Measurements from ENCODE around the gene BAZ1A.
"Not testable (repeated sequence)": the region's sequence is repeated elsewhere in the genome, so short reads cannot be mapped to it uniquely, and the experiment has no call there.

DNA sequence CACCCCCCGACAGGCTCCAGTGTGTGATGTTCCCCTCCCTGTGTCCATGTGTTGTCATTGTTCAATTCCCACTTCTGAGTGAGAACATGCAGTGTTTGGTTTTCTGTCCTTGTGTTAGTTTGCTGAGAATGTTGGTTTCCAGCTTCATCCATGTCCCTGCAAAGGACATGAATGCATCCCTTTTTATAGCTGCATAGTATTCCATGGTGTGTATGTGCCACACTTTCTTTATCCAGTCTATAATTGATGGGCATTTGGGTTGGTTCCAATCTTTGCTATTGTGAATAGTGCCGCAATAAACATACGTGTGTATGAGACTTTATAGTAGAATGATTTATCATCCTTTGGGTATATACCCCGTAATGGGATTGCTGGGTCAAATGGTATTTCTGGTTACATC is 138.1 kb downstream of the BAZ1A start:
- TF ChIP-seq EZH2 (IDR thresholded peaks at IDR 0.05; ENCODE audit: low read depth, unreplicated experiment); EZH2phosphoT487 (IDR thresholded peaks at IDR 0.05; ENCODE audit: unreplicated experiment); POLR2AphosphoS5 (IDR thresholded peaks at IDR 0.05; ENCODE audit: low read depth); NANOG (IDR thresholded peaks at IDR 0.05; ENCODE audit: borderline replicate concordance); CREB1 (CRISPR knock-in tag; IDR thresholded peaks at IDR 0.05; ENCODE audit: low read depth); ZNF114 (CRISPR knock-in tag; IDR thresholded peaks at IDR 0.05); JUNB (IDR thresholded peaks at IDR 0.05; ENCODE audit: unreplicated experiment); STAT1 (IDR thresholded peaks at IDR 0.05; ENCODE audit: unreplicated experiment); ZNF331 (CRISPR knock-in tag; IDR thresholded peaks at IDR 0.05; ENCODE audit: low read depth): not testable (repeated sequence)
- TF ChIP-seq, protein P1, sequence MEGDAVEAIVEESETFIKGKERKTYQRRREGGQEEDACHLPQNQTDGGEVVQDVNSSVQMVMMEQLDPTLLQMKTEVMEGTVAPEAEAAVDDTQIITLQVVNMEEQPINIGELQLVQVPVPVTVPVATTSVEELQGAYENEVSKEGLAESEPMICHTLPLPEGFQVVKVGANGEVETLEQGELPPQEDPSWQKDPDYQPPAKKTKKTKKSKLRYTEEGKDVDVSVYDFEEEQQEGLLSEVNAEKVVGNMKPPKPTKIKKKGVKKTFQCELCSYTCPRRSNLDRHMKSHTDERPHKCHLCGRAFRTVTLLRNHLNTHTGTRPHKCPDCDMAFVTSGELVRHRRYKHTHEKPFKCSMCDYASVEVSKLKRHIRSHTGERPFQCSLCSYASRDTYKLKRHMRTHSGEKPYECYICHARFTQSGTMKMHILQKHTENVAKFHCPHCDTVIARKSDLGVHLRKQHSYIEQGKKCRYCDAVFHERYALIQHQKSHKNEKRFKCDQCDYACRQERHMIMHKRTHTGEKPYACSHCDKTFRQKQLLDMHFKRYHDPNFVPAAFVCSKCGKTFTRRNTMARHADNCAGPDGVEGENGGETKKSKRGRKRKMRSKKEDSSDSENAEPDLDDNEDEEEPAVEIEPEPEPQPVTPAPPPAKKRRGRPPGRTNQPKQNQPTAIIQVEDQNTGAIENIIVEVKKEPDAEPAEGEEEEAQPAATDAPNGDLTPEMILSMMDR (conservative IDR thresholded peaks at IDR 0.05; ENCODE audit: low read depth in 2 of 2), result not testable (repeated sequence)
- TF ChIP-seq, protein P2, sequence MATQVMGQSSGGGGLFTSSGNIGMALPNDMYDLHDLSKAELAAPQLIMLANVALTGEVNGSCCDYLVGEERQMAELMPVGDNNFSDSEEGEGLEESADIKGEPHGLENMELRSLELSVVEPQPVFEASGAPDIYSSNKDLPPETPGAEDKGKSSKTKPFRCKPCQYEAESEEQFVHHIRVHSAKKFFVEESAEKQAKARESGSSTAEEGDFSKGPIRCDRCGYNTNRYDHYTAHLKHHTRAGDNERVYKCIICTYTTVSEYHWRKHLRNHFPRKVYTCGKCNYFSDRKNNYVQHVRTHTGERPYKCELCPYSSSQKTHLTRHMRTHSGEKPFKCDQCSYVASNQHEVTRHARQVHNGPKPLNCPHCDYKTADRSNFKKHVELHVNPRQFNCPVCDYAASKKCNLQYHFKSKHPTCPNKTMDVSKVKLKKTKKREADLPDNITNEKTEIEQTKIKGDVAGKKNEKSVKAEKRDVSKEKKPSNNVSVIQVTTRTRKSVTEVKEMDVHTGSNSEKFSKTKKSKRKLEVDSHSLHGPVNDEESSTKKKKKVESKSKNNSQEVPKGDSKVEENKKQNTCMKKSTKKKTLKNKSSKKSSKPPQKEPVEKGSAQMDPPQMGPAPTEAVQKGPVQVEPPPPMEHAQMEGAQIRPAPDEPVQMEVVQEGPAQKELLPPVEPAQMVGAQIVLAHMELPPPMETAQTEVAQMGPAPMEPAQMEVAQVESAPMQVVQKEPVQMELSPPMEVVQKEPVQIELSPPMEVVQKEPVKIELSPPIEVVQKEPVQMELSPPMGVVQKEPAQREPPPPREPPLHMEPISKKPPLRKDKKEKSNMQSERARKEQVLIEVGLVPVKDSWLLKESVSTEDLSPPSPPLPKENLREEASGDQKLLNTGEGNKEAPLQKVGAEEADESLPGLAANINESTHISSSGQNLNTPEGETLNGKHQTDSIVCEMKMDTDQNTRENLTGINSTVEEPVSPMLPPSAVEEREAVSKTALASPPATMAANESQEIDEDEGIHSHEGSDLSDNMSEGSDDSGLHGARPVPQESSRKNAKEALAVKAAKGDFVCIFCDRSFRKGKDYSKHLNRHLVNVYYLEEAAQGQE (IDR thresholded peaks at IDR 0.05; ENCODE audit: unreplicated experiment), result not testable (repeated sequence)
- TF ChIP-seq, protein P3, sequence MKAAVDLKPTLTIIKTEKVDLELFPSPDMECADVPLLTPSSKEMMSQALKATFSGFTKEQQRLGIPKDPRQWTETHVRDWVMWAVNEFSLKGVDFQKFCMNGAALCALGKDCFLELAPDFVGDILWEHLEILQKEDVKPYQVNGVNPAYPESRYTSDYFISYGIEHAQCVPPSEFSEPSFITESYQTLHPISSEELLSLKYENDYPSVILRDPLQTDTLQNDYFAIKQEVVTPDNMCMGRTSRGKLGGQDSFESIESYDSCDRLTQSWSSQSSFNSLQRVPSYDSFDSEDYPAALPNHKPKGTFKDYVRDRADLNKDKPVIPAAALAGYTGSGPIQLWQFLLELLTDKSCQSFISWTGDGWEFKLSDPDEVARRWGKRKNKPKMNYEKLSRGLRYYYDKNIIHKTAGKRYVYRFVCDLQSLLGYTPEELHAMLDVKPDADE (IDR thresholded peaks at IDR 0.05), result not testable (repeated sequence)
- TF ChIP-seq, protein P4, sequence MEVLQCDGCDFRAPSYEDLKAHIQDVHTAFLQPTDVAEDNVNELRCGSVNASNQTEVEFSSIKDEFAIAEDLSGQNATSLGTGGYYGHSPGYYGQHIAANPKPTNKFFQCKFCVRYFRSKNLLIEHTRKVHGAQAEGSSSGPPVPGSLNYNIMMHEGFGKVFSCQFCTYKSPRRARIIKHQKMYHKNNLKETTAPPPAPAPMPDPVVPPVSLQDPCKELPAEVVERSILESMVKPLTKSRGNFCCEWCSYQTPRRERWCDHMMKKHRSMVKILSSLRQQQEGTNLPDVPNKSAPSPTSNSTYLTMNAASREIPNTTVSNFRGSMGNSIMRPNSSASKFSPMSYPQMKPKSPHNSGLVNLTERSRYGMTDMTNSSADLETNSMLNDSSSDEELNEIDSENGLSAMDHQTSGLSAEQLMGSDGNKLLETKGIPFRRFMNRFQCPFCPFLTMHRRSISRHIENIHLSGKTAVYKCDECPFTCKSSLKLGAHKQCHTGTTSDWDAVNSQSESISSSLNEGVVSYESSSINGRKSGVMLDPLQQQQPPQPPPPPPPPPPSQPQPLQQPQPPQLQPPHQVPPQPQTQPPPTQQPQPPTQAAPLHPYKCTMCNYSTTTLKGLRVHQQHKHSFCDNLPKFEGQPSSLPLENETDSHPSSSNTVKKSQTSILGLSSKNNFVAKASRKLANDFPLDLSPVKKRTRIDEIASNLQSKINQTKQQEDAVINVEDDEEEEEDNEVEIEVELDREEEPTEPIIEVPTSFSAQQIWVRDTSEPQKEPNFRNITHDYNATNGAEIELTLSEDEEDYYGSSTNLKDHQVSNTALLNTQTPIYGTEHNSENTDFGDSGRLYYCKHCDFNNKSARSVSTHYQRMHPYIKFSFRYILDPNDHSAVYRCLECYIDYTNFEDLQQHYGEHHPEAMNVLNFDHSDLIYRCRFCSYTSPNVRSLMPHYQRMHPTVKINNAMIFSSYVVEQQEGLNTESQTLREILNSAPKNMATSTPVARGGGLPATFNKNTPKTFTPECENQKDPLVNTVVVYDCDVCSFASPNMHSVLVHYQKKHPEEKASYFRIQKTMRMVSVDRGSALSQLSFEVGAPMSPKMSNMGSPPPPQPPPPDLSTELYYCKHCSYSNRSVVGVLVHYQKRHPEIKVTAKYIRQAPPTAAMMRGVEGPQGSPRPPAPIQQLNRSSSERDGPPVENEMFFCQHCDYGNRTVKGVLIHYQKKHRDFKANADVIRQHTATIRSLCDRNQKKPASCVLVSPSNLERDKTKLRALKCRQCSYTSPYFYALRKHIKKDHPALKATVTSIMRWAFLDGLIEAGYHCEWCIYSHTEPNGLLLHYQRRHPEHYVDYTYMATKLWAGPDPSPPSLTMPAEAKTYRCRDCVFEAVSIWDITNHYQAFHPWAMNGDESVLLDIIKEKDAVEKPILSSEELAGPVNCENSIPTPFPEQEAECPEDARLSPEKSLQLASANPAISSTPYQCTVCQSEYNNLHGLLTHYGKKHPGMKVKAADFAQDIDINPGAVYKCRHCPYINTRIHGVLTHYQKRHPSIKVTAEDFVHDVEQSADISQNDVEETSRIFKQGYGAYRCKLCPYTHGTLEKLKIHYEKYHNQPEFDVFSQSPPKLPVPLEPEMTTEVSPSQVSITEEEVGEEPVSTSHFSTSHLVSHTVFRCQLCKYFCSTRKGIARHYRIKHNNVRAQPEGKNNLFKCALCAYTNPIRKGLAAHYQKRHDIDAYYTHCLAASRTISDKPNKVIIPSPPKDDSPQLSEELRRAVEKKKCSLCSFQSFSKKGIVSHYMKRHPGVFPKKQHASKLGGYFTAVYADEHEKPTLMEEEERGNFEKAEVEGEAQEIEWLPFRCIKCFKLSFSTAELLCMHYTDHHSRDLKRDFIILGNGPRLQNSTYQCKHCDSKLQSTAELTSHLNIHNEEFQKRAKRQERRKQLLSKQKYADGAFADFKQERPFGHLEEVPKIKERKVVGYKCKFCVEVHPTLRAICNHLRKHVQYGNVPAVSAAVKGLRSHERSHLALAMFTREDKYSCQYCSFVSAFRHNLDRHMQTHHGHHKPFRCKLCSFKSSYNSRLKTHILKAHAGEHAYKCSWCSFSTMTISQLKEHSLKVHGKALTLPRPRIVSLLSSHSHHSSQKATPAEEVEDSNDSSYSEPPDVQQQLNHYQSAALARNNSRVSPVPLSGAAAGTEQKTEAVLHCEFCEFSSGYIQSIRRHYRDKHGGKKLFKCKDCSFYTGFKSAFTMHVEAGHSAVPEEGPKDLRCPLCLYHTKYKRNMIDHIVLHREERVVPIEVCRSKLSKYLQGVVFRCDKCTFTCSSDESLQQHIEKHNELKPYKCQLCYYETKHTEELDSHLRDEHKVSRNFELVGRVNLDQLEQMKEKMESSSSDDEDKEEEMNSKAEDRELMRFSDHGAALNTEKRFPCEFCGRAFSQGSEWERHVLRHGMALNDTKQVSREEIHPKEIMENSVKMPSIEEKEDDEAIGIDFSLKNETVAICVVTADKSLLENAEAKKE (CRISPR knock-in tag; IDR thresholded peaks at IDR 0.05), result not testable (repeated sequence)
